K562 (cell line): ENCODE results near the gene PI4KA. TPM values are rescaled to one million over a fixed set of nuclear protein-coding genes. Genes with fewer than 3 reads are reported as not detected.

Source experiments
- ARID2 ChIP-seq: fragments of 450-650 bp; IDR thresholded peaks from 2 replicates; pipeline ENCODE4 v1.6.1; 2017; ENCODE audit warnings: antibody characterized with exemption, mild to moderate bottlenecking
- BMI1 ChIP-seq: fragments of 150-350 bp; IDR thresholded peaks from 2 replicates; pipeline ENCODE4 v1.6.1; 2014; ENCODE audit warnings: low read length
- CREB1 ChIP-seq, 2 experiments: sonication (generic) in 1 of 2; formaldehyde crosslinking in 1 of 2; IDR thresholded peaks; 2 replicates each; pipeline versions ENCODE4 v1.6.1 to v1.8.0; 2012 to 2022; ENCODE audit warnings: inconsistent platforms in 1 of 2, mild to moderate bottlenecking in 1 of 2, missing genetic modification reagents in 1 of 2, moderate library complexity in 1 of 2
- GABPB1 ChIP-seq: sonication (generic); formaldehyde crosslinking; IDR thresholded peaks from 2 replicates; pipeline ENCODE4 v1.8.0; 2022; ENCODE audit warnings: mild to moderate bottlenecking, missing genetic modification reagents
- GTF2F1 ChIP-seq: IDR thresholded peaks from 2 replicates; pipeline ENCODE4 v1.6.1; 2011; ENCODE audit warnings: low read depth, low read length, improper control_type of control experiment
- HDAC1 ChIP-seq, 2 experiments: fragments of 450-650 bp; IDR thresholded peaks; 2 replicates each; pipeline ENCODE4 v1.6.1; 2016 to 2017; ENCODE audit warnings: inconsistent platforms in 1 of 2, mild to moderate bottlenecking in 1 of 2, moderate library complexity in 1 of 2
- HNRNPUL1 ChIP-seq: fragments of 200-400 bp; formaldehyde crosslinking; IDR thresholded peaks from 2 replicates; pipeline ENCODE4 v1.6.1; 2017; ENCODE audit warnings: low read length
- IRF2 ChIP-seq: sonication (generic); formaldehyde crosslinking; IDR thresholded peaks from 2 replicates; pipeline ENCODE4 v1.8.1; 2022; ENCODE audit warnings: mild to moderate bottlenecking, missing genetic modification reagents
- KLF6 ChIP-seq: fragments of 250-450 bp; sonication (Bioruptor Pico); IDR thresholded peaks from 2 replicates; pipeline ENCODE4 v1.4.0; 2020; ENCODE audit warnings: mild to moderate bottlenecking, moderate library complexity, borderline replicate concordance
- LEF1 ChIP-seq: fragments of 450-650 bp; IDR thresholded peaks from 2 replicates; pipeline ENCODE4 v1.6.1; 2016; ENCODE audit warnings: mild to moderate bottlenecking
- MTA2 ChIP-seq: fragments of 450-650 bp; IDR thresholded peaks from 2 replicates; pipeline ENCODE4 v1.6.1; 2016; ENCODE audit warnings: low read depth
- NELFE ChIP-seq: IDR thresholded peaks from 2 replicates; pipeline ENCODE4 v1.6.1; 2011; ENCODE audit warnings: mild to moderate bottlenecking; ENCODE audit not compliant: insufficient read depth, insufficient read length
- NFIX ChIP-seq: fragments of 250-450 bp; sonication (Bioruptor Pico); IDR thresholded peaks from 2 replicates; pipeline ENCODE4 v1.4.0; 2020; ENCODE audit warnings: low read depth, mild to moderate bottlenecking, moderate library complexity
- PPARD ChIP-seq: fragments of 250-450 bp; sonication (Bioruptor Pico); IDR thresholded peaks from 2 replicates; pipeline ENCODE4 v1.8.0; 2022; ENCODE audit warnings: inconsistent platforms, mild to moderate bottlenecking, moderate library complexity
- RFX1 ChIP-seq: fragments of 450-650 bp; IDR thresholded peaks from 2 replicates; pipeline ENCODE4 v1.6.1; 2016; ENCODE audit warnings: mild to moderate bottlenecking, moderate library complexity
- SRSF9 ChIP-seq: fragments of 200-400 bp; formaldehyde crosslinking; IDR thresholded peaks from 2 replicates; pipeline ENCODE4 v1.6.1; 2017; ENCODE audit warnings: low read depth, low read length, borderline replicate concordance
- TAF9B ChIP-seq: fragments of 450-650 bp; IDR thresholded peaks from 2 replicates; pipeline ENCODE4 v1.6.1; 2018; ENCODE audit warnings: mild to moderate bottlenecking; ENCODE audit not compliant: partially characterized antibody
- TCF3 ChIP-seq: sonication (generic); formaldehyde crosslinking; IDR thresholded peaks from 2 replicates; pipeline ENCODE4 v1.4.0; 2020; ENCODE audit warnings: mild to moderate bottlenecking, missing genetic modification reagents
- ZBTB9 ChIP-seq: fragments of 450-650 bp; formaldehyde crosslinking; IDR thresholded peaks from 2 replicates; pipeline ENCODE4 v1.4.0; 2020; ENCODE audit warnings: mild to moderate bottlenecking, moderate library complexity
- ZNF143 ChIP-seq: sonication (generic); formaldehyde crosslinking; IDR thresholded peaks from 2 replicates; pipeline ENCODE4 v1.9.0; 2022; ENCODE audit warnings: mild to moderate bottlenecking, missing genetic modification reagents
- ZNF445 ChIP-seq: fragments of 250-450 bp; sonication (Bioruptor Pico); IDR thresholded peaks from 2 replicates; pipeline ENCODE4 v1.4.0; 2020; ENCODE audit warnings: low read depth, mild to moderate bottlenecking, moderate library complexity
- ZNF609 ChIP-seq: sonication (generic); formaldehyde crosslinking; IDR thresholded peaks from 2 replicates; pipeline ENCODE4 v1.8.1; 2023; ENCODE audit warnings: missing genetic modification reagents, mild to moderate bottlenecking, borderline replicate concordance
- polyA plus RNA-seq, 8 experiments: library from polyadenylated mRNA; depleted of rRNA in 4 of 8; stranded (reverse) in 5 of 8; unstranded in 3 of 8; fragments of >200 nt; fragmentation: Nextera tagmentation in 2 of 8; fragmentation: Illumina TruSeq in 1 of 8; extraction: Ambion mirVana in 2 of 8; extraction: Trizol in 1 of 8; gene quantifications; 2 replicates each; pipeline versions ENCODE4 v1.2.1 to v1.2.3, GENCODE V29; 2011 to 2014; ENCODE audit warnings: inconsistent platforms in 1 of 8, missing spikeins in 1 of 8
- total RNA-seq, 7 experiments: library from RNA; depleted of rRNA in 6 of 7; stranded (reverse); fragments of >200 nt in 6 of 7; fragmentation: Illumina TruSeq in 2 of 7; extraction: Trizol in 2 of 7; gene quantifications; 2 replicates each; pipeline versions ENCODE4 v1.2.1 to v1.2.3, GENCODE V29; 2011 to 2021; ENCODE audit warnings: low replicate concordance in 1 of 7

PI4KA gene
- total and polyA plus RNA-seq, 9 of the 15 experiments (the other 6 are each of a cell fraction or from before 2014, with no cell fraction given), result 7.3 to 187 (median 84.7) TPM

GRCh38 chr22:20885557-20886323 lies 27.1 kb upstream of the PI4KA start (continued):
- TF ChIP-seq TAF9B (no peak), ARID2 (peak; percentile 100), HDAC1 (IDR thresholded peaks at IDR 0.05) (peak in 1 of 2 experiments; percentile 99; a peak in 2 of 4 replicates), BMI1 (peak; percentile 49; the same call in 1 of the 2 replicates), GTF2F1 (peak; percentile 81), IRF2 (no peak), SRSF9 (no peak), CREB1 (IDR thresholded peaks at IDR 0.05) (peak; percentile 71; the same call in 1 of the 2 replicates), CREB1 (CRISPR knock-in tag; IDR thresholded peaks at IDR 0.05) (peak; percentile 76), KLF6 (peak; percentile 21), NFIX (CRISPR knock-in tag) (no peak), ZBTB9 (peak; percentile 98), GABPB1 (peak; percentile 85), MTA2 (peak; percentile 21; the same call in 1 of the 2 replicates), LEF1 (peak; percentile 60; the same call in 1 of the 2 replicates), HNRNPUL1 (no peak; the same call in 1 of the 2 replicates), TCF3 (CRISPR knock-in tag) (peak; percentile 79), ZNF445 (CRISPR knock-in tag) (0 out of 2 replicates have a peak, but pooled peaks have one; percentile 60), ZNF609 (CRISPR knock-in tag) (peak; percentile 98), RFX1 (no peak), ZNF143 (CRISPR knock-in tag) (peak; percentile 54; the same call in 1 of the 2 replicates), PPARD (no peak), NELFE (no peak)
